ENCODE results near the gene SOCS1.
"Not testable (repeated sequence)": the region's sequence is repeated elsewhere in the genome, so short reads cannot be mapped to it uniquely, and the experiment has no call there.

Gene SOCS1

GRCh38 chr16:11291091-11291703, 35.2 kb upstream of the SOCS1 start:
- Histone ChIP-seq H3K9me3 (replicated peaks; ENCODE audit: insufficient read depth, low read length) (no peaks in the 10 kb centered on the region), H3K79me2 (ENCODE audit: low read length) (no peaks in the 10 kb centered on the region), H3K27me3 (replicated peaks; ENCODE audit: insufficient read depth, low read length) (peaks cover 42% of the 10 kb centered on the region), H3K9ac (ENCODE audit: low read length) (no peak overlapping the region), H2AFZ (ENCODE audit: low read length) (no peak overlapping the region), H3K27ac (ENCODE audit: low read length) (no peak overlapping the region), H4K20me1 (ENCODE audit: insufficient read depth, low read length) (no peaks in the 10 kb centered on the region), H3K4me3 (ENCODE audit: low read length) (no peak overlapping the region), H3K4me1 (ENCODE audit: low read length) (no peaks in the 10 kb centered on the region), H3F3A (ENCODE audit: insufficient read depth, low read length) (no peaks in the 10 kb centered on the region), H3K9me2 (replicated peaks; ENCODE audit: insufficient read depth, low read length) (no peaks in the 10 kb centered on the region), H3K36me3 (replicated peaks; ENCODE audit: insufficient read depth, low read length) (no peaks in the 10 kb centered on the region), H3K4me2 (ENCODE audit: low read depth, low read length) (no peak overlapping the region)
- TF ChIP-seq EZH2phosphoT487 (IDR thresholded peaks at IDR 0.05; ENCODE audit: low read length) (no peak), EZH2 (optimal IDR thresholded peaks at IDR 0.05; ENCODE audit: low read depth, low read length) (no peak), CTCF (IDR thresholded peaks at IDR 0.05; ENCODE audit: low read length) (no peak)
- DNase-seq = no peak

- DNase-seq = no peak
- Histone ChIP-seq H3K9me3 (replicated peaks; ENCODE audit: insufficient read depth, low read length) (no peaks in the 10 kb centered on the region), H3K4me2 (ENCODE audit: low read depth, low read length) (no peak overlapping the region), H2AFZ (ENCODE audit: low read length) (no peak overlapping the region), H3K79me2 (ENCODE audit: low read length) (no peaks in the 10 kb centered on the region), H4K20me1 (ENCODE audit: insufficient read depth, low read length) (no peaks in the 10 kb centered on the region), H3K27ac (ENCODE audit: low read length) (no peak overlapping the region), H3K36me3 (replicated peaks; ENCODE audit: insufficient read depth, low read length) (no peaks in the 10 kb centered on the region), H3F3A (ENCODE audit: insufficient read depth, low read length) (no peaks in the 10 kb centered on the region), H3K9me2 (replicated peaks; ENCODE audit: insufficient read depth, low read length) (no peaks in the 10 kb centered on the region), H3K27me3 (replicated peaks; ENCODE audit: insufficient read depth, low read length) (peaks cover 33% of the 10 kb centered on the region), H3K4me3 (ENCODE audit: low read length) (no peak overlapping the region), H3K9ac (ENCODE audit: low read length) (no peak overlapping the region), H3K4me1 (ENCODE audit: low read length) (no peaks in the 10 kb centered on the region)
- no peak for TF ChIP-seq EZH2 (optimal IDR thresholded peaks at IDR 0.05; ENCODE audit: low read depth, low read length)
- TF ChIP-seq EZH2phosphoT487 (IDR thresholded peaks at IDR 0.05; ENCODE audit: low read length) = no peak
- no peak for TF ChIP-seq CTCF (IDR thresholded peaks at IDR 0.05; ENCODE audit: low read length)
These were observed 34.3 kb upstream of the SOCS1 start for GRCh38 chr16:11290102-11290893.

GRCh38 chr16:11289696-11290095, 33.7 kb upstream of the SOCS1 start:
- H3K4me3 ChIP-seq (ENCODE audit: low read length); H3K4me1 ChIP-seq (ENCODE audit: low read length); H3K4me2 ChIP-seq (ENCODE audit: low read depth, low read length); H3K9me3 ChIP-seq (replicated peaks; ENCODE audit: insufficient read depth, low read length); H3F3A ChIP-seq (ENCODE audit: insufficient read depth, low read length); H3K9ac ChIP-seq (ENCODE audit: low read length); H3K79me2 ChIP-seq (ENCODE audit: low read length); H3K27ac ChIP-seq (ENCODE audit: low read length); H2AFZ ChIP-seq (ENCODE audit: low read length); DNase-seq; H4K20me1 ChIP-seq (ENCODE audit: insufficient read depth, low read length); H3K36me3 ChIP-seq (replicated peaks; ENCODE audit: insufficient read depth, low read length); H3K9me2 ChIP-seq (replicated peaks; ENCODE audit: insufficient read depth, low read length): not testable (repeated sequence)
- H3K27me3 ChIP-seq (replicated peaks; ENCODE audit: insufficient read depth, low read length) = peaks cover 27% of the 10 kb centered on the region

- H3K4me2 ChIP-seq (ENCODE audit: low read depth, low read length) = no peak overlapping the region
- TF ChIP-seq EZH2 (optimal IDR thresholded peaks at IDR 0.05; ENCODE audit: low read depth, low read length) = no peak
- TF ChIP-seq CTCF (IDR thresholded peaks at IDR 0.05; ENCODE audit: low read length) = no peak
- no peak for TF ChIP-seq EZH2phosphoT487 (IDR thresholded peaks at IDR 0.05; ENCODE audit: low read length)
These were observed 33.2 kb upstream of the SOCS1 start for GRCh38 chr16:11289202-11289601.

More at GRCh38 chr16:11289202-11289601, 33.2 kb upstream of the SOCS1 start:
- Histone ChIP-seq H3K27me3 (replicated peaks; ENCODE audit: insufficient read depth, low read length) (peaks cover 23% of the 10 kb centered on the region), H3K27ac (ENCODE audit: low read length) (no peak overlapping the region), H3K36me3 (replicated peaks; ENCODE audit: insufficient read depth, low read length) (no peaks in the 10 kb centered on the region), H3F3A (ENCODE audit: insufficient read depth, low read length) (no peaks in the 10 kb centered on the region), H3K4me3 (ENCODE audit: low read length) (no peak overlapping the region), H3K9me2 (replicated peaks; ENCODE audit: insufficient read depth, low read length) (no peaks in the 10 kb centered on the region), H3K9ac (ENCODE audit: low read length) (no peak overlapping the region), H2AFZ (ENCODE audit: low read length) (no peak overlapping the region), H3K79me2 (ENCODE audit: low read length) (no peaks in the 10 kb centered on the region), H3K9me3 (replicated peaks; ENCODE audit: insufficient read depth, low read length) (no peaks in the 10 kb centered on the region), H4K20me1 (ENCODE audit: insufficient read depth, low read length) (no peaks in the 10 kb centered on the region), H3K4me1 (ENCODE audit: low read length) (no peaks in the 10 kb centered on the region)
- DNase-seq = no peak

Measured in MM.1S (cell line).